Keratinocyte (primary cell): ENCODE data around the gene MANBA.

Source experiments
- CTCF ChIP-seq, 3 experiments: IDR thresholded peaks in 1 of 3; conservative IDR thresholded peaks in 1 of 3; optimal IDR thresholded peaks in 1 of 3; 2 replicates in 2 of 3; 3 replicates in 1 of 3; pipeline versions ENCODE3 to v1.5.1; 2011; ENCODE audit warnings: low read length in 3 of 3, mild to moderate bottlenecking in 3 of 3, moderate library complexity in 2 of 3, control low read depth in 1 of 3, inconsistent platforms in 1 of 3; ENCODE audit not compliant: insufficient read depth in 2 of 3; ENCODE audit errors: extremely low read depth in 1 of 3
- EZH2 ChIP-seq: IDR thresholded peaks from one replicate; pipeline ENCODE4 v1.6.1; 2012; ENCODE audit warnings: inconsistent platforms, mild to moderate bottlenecking, low read length, moderate library complexity

DNA sequence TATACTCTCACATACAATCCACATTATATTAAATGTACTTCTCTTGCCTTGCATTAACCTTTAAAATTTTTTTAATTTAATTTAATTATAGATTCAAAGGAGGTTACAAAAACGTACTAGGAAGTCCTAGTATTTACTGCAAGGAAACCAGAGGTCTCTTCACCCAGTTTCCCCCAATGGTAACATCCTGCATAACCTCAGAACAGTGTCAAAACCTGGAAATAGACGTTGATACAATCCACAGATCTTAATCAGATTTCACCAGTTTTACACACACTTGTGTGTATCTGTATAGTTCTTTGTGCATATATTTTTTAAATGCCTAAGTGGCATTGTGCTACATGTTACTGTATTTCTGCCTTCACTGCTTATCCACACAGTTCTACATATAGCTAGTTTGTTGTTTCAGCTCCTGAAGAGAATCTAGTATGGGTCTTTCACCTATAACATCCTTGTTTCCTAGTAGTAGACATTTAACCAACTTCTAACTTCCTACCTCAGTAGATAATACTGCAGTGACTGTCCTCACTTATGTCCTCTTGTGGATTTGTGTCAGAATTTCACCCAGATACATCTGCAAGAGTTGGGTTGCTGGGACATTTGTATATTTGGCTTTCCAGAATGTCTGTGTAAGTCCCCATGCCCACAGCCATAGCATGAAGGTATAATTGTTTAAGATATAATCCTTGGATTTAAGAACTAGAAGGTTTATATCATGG, 156.4 kb downstream of the MANBA start:
- no peak for TF ChIP-seq CTCF (optimal IDR thresholded peaks at IDR 0.05 in 1 of 3, IDR thresholded peaks at IDR 0.05 in 1 of 3, conservative IDR thresholded peaks at IDR 0.05 in 1 of 3; ENCODE audit: extremely low read depth in 1 of 3, insufficient read depth in 2 of 3, low read length in 3 of 3)
- TF ChIP-seq EZH2: no peak
